HTR-8/SVneo (cell line): ENCODE measurements around the gene ZBTB8A.

Experiments
- DNase-seq: peaks from one replicate; pipeline ENCODE4 v3.0.0; 2011; ENCODE audit warnings: low spot score, mixed read lengths; ENCODE audit not compliant: insufficient read length
- FAIRE-seq: peaks from 2 replicates; lab custom pipeline; 2011; peaks lifted over from hg19 to GRCh38; lab: Jason Lieb, UNC

The ZBTB8A gene

DNA sequence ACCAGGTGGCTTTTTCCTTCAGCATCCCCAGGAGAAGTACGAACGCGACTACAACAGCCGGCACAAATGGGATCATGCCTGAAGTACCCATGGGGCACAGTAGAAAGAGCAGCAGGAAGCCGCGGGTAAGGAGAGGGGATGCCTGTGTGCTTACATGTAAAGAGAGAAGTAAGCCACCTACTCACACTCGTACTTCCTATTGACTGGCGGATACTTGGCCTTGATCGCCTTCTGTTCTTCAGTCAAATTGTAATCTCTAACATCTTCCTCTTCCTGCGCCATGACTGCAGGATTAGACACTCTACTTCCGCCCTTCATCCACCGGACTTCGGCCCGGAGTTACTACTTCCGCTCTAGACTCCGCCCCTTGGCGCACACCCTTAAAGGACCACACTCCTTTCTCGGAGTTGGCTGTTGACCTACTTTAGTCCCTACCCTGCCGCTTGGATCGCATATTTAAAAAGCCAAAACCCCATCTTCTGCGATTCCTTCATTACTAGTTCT lies 111.1 kb downstream of the ZBTB8A start, which contains the start of gene ZBTB8OS:
ZBTB8OS (minus strand) TSS at position 303 of the 504 bp plus-strand sequence; CDS start at position 282, 21 bp downstream.
- DNase-seq (peak; percentile 91), FAIRE-seq (peak; percentile 13)

DNA sequence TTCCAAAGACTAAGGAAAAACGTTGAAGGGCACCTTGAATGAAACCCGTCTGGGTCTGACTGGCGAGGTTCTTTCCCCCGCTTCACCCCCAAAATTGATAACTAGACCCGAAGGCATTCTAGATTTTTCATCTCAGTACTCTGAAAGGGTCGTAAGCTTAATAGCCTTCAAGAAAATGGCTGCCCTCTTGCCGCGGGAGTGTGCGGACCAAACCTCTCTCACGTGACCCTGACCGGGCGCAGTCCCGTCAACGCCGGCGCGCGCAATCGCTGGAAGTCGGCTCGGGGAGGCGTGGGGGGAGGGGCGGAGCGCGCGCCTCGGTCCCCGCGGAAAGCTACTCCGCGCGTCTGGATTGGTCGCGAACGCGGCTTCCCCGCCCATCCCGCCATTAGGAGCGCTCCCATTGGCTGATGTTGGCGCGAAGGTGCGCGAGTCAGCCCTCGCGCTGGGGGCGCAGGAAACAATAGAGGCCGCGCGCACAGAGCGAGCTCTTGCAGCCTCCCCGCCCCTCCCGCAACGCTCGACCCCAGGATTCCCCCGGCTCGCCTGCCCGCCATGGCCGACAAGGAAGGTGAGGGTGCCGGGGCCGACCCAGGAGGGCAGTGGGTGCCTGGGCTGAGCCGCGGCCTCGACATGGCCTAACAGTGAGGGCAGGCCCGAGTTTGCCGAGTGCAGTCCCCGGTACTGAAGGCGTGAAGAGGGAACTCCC lies 111.7 kb downstream of the ZBTB8A start, which contains the start of gene RBBP4:
RBBP4 (plus strand) TSS at position 457 of the 709 bp plus-strand sequence; CDS start at position 556, 99 bp downstream.
- FAIRE-seq, result peak; percentile 51
- DNase-seq, result peak; percentile 95

DNA sequence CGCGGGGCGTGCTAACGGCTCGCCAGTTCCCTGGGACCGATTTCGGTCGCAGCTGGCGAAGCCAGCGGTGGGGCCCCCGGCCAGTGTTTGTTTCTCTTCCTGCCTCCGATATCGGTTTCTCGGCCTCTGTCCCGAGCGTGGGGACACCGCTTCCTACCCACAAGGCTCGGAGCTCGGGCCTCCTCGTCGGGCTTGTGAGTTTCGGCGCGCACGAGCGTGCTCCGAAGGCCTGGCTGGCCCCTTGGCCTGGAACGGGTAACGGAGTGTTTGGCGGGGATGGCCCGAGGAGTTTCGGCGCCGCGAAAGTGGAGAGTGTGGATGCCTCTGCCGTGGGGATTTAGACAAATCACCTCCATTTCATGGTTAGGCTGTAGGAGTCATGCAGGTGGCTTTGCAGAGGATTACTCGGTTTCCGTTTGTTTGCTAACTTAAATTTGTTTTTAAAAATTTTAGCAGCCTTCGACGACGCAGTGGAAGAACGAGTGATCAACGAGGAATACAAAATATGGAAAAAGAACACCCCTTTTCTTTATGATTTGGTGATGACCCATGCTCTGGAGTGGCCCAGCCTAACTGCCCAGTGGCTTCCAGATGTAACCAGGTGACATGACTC lies 112.3 kb downstream of the ZBTB8A start:
- FAIRE-seq, result no peak
- no peak for DNase-seq

- FAIRE-seq, result no peak
- DNase-seq, result no peak
Observed at GRCh38 chr1:32652244-32652962, 113.2 kb downstream of the ZBTB8A start.
